Measurements from ENCODE around the gene TFIP11.

TFIP11 gene

GRCh38 chr22:26512149-26512793, at the start of gene TFIP11:
TFIP11 (minus strand) TSS chr22:26512473; CDS start chr22:26510272, 2,201 bp downstream.
- peak; percentile 94 to 97 for DNase-seq

DNA sequence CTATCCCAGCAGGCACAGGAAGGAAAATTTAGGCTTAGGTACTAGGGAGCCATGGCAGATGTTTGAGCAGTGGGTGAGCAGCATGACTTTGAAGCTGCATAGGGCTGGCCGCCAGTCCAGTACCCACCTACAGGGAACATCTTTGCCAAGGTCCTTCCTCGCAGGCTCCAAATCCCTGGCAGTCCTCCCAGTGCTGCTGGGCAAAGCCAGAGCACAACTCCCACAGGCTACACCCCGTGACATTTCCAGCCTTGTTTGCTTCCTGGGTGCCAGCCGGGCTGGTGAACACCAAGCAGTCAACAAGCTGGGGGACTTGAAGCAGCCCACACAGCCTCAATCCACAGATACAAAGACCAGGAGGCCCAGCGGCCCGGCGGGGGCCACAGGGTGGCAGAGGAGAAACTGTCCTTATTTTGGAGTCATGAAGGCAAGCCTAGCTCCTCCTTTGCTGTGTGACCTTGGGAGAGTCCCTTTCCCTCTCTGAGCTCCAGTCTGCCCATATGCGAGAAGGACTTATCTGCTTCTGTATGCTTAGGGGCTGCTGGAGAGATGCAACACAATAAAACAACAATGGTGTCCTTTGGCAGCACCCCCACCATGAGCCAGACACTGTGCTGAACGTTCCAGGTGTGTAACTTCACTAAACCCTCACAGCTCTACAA, 49.6 kb upstream of the TFIP11 start:
- no peak for DNase-seq

- no peak for DNase-seq
These were observed 47.8 kb upstream of the TFIP11 start for GRCh38 chr22:26559961-26560575.

DNA sequence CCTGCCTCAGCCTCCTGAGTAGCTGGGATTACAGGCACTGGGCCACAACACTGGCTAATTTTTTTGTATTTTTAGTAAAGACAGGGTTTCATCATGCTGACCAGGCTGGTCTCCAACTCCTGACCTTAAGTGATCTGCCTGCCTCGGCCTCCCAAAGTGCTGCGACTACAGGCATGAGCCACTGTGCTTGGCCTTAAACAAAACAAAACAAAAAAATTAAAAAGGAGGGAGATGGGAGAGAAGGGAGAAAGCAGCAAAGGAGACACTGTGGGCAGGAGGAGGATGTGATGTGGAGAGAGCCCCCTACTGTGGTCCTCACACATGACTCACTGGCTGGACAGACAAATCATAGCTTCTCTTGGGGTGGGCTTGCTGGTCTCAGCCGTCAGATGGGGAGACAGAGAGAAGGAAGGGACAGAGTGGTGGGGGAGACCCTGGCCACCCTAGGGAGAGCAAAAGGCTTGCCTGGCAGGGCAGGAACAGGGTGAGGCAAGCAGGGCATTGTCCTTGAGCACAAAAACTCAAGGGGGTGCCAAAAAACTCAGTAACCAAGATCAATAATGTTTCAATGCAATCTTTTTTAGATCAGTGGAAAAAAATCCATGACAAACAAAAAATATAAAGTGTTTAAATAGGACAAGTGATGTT, 46.1 kb upstream of the TFIP11 start:
- DNase-seq = no peak

DNA sequence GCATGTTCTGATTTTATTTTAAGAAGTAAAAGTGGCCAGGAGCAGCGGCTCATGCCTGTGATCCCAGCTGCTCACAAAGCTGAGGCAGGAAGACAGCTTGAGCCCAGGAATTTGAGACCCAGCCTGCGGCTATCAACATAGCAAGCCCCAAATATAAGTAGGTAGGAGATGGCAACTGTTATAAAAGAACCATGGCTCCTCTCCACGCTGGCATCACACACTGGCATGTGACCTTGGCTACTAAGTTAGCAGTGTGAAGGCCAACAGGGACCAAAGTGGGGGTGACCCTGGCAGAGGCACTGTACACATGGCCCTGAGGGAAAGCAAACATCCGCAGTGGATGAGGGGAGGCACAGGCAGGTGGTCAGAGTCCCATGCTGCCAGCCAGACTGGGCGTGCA, 44.6 kb upstream of the TFIP11 start:
- DNase-seq = no peak

GRCh38 chr22:26555478-26555877, 43.2 kb upstream of the TFIP11 start:
- DNase-seq = no peak

DNA sequence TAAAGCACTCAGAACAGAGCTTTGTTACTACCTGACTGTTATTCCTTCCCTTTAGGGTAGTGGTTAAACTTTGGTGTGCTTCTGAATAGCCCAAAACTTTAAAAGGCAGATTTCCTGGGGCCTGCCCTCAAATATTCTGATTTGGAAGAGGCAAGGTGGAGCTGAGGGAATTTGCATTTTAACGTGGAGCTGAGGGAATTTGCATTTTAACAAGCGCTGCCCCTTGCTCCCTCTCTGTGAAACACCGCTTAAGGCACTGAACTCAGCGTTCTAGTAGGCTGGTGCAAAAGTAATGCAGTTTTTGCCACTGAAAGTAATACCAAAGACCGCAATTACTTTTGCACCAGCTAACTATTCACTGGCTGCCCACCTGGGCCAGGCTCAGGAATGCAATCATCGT, 42.7 kb upstream of the TFIP11 start:
- no peak for DNase-seq

- DNase-seq = no peak
These were observed 40.9 kb upstream of the TFIP11 start for GRCh38 chr22:26553056-26553752.

DNA sequence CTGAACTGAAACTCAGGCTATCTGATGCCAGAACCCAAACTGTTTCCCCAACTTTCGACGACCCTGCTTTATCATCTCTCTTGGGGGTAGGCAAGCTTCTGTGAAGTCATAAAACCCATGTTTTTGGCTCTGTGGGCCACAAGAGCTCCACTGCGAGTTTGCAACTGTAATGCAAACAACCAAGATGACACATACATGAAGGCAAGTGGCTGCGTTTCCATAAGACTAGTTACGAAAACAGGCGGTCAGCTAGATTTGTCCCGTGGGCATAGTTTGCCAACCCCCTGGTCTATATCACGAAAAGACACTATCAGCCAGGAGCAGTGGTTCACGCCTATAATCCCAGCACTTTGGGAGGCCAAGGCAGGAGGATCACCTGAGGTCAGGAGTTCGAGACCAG, 40.2 kb upstream of the TFIP11 start:
- DNase-seq = no peak

GRCh38 chr22:26551568-26551967, 39.3 kb upstream of the TFIP11 start:
- DNase-seq = no peak

DNA sequence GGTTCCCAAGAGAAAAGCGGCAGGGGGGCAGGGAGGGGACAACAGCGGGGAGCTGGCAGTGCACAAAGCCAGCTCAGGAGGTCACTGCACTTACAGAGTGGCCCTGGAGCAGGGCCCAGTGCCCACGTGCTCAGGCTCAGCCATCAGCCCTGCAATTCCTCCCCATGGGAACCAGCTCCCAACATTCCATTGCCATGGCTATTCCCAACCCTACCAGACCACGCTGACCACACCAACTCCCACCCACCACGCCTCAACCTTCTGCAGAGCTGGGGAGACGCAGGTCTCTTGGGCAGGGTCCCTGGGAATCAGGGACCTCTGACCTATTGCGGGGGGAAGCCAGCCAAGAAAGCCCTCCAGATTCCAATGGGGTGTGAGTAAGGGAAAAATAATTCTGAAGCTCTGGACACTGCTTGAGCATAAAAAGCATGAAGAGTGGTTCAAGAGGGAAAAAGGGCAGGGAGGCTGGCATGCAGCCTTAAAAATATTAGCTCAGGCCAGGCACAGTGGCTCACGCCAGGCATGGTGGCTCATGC, 38.3 kb upstream of the TFIP11 start:
- DNase-seq = no peak

DNA sequence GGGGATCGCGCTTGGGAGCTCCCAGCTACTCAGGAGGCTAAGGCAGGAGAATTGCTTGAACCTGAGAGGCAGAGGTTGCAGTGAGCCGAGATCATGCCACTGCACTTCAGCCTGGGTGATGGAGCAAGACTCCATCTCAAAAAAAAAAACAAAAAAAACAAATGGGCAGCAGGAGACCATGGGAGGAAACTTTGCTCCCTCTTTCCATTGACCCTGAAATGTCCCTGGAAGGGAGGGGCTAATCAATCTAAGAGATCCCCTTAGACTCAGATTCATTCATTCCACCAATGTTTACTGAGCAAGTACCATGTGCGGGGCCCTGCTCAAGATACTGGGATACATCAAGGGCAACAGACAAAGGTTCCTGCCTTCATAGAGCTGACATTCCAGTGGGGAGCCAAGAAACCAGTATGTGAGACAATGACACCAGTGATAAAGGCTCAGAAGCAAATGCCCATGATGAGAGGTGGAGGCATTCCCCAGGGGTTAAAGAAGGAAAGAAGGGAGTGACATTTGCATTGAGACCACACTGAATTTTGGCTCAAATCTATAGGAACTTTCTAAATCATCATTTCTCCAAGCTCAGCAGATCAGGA, 37.7 kb upstream of the TFIP11 start:
- DNase-seq = no peak

GRCh38 chr22:26548984-26549383, 36.7 kb upstream of the TFIP11 start:
- DNase-seq = no peak

GRCh38 chr22:26548303-26548702, 36.0 kb upstream of the TFIP11 start:
- no peak for DNase-seq

DNA sequence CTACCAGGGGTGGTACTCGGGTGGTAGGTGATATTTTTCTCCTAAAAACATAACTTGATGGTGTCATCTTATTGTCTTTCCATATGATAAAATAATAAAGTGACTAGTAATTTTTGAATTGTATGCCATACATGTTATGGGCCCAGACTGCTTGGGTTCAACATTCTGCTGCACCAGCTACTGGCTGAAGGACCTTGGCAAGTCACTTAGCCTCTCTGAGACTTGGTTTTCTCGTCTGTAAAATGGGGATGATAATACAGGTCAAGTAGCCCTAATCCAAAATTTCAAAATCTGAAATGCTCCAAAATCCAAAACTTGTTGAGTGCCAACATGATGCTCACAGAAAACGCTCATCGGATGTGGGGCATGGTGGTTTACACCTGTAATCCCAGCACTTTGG, 35.6 kb upstream of the TFIP11 start:
- DNase-seq = no peak

DNA sequence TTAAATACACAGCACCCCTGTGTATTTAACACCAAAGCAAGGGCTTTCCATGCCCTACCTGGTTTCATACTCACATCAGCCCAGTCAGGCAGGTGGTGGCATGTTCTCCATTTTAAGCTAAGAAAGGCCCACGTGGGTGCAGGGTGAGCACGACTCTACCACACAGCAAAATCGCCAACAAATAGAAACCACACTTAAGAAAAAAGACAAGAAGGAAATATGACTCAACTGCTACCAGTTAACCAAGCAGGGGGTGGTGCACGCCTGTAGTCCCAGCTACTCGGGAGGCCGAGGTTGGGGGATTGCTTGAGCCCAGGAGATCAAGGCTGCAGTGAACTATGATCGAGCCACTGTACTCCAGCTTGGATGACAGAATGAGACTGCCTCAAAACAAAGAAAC, 35.2 kb upstream of the TFIP11 start:
- DNase-seq = peak; percentile 19 to 36

DNA sequence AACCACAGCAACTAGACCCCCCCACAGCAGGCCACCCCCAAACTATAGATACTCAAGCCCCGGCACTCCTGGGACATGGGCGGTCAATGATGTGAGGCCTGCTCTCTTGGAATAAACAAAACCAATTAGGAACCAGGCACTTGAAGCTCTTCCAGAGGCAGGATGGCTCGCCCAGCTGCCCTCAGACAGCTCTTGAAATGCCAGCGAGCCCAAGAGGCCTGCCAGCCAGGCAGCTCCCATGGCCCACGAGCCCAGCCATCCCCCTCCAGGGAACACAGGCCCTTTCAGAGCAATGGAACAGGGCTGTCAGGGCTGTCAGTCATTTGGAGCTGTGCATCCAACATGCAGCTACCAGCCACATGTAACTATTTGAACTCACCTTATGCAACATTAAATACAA, 34.0 kb upstream of the TFIP11 start:
- no peak for DNase-seq

GRCh38 chr22:26545827-26546226, 33.6 kb upstream of the TFIP11 start:
- DNase-seq = no peak

- DNase-seq = no peak
These were observed 33.1 kb upstream of the TFIP11 start for GRCh38 chr22:26545385-26545784.

DNA sequence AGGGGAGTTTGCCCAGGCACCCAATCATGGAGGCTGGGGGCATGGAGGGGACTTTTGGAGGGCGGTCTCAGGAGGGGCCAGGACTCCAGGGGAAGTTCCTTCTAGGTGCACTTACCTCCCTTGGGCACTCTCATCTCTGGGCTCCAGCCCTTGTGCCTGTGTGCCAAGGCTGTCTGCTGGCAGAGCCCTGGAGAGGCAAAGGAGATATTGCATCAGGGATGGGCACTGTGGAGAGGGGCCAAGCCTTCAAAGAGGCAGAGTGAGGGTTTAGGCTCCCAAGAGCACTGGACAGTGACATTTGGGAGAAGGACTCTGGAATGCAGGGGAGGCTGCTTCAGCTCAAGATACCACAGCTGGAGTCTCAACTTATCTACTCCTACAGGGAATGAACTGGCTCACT, 32.2 kb upstream of the TFIP11 start:
- DNase-seq = no peak

DNA sequence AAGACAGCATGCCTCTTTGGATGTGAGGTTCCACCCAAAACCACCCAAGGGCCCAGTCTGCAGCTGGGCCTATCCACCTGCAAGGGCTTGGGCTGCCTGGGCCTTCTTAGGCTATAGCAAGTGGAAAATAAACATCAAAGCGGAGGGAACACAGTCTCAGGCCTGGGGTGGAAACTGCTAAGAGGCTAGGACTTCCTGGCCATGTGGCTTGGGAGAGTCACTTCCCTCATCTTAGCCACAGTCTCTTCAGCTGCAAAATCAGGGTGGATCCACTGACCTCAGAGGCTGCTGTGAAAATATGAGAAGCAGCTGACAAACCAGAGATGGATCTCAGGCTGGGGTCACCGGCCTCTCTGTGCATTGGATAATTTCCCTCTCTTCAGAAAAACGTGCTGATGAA, 30.6 kb upstream of the TFIP11 start:
- no peak for DNase-seq

- no peak for DNase-seq
These were observed 29.0 kb upstream of the TFIP11 start for GRCh38 chr22:26541167-26541819.

Data from stimulated activated CD4-positive, alpha-beta T cell treated with anti-CD3 and anti-CD28 coated beads, Interleukin-2, amount 100 ng/mL, for 24 hours (primary cell).